Hepatocyte (in vitro differentiated cells): ENCODE results near the gene MARK2. TPM values are rescaled to one million over a fixed set of nuclear protein-coding genes. Genes with fewer than 3 reads are reported as not detected.
A peak's percentile ranks its signal among the peaks of the same experiment; 100 is the strongest.

Experiments used
- DNase-seq: peaks from one replicate; pipeline ENCODE4 v3.0.0-alpha.2; 2016; ENCODE audit warnings: low spot score
- H2AFZ ChIP-seq: fragments of 200-600 bp; sonication (generic); 2 replicates; pipeline ENCODE4 v1.6.0; 2016; ENCODE audit warnings: antibody characterized with exemption, mild to moderate bottlenecking
- H3K27ac ChIP-seq: fragments of 200-600 bp; sonication (generic); 2 replicates; pipeline ENCODE4 v1.5.1; 2016; ENCODE audit warnings: mild to moderate bottlenecking
- H3K27me3 ChIP-seq: fragments of 200-600 bp; sonication (generic); 2 replicates; pipeline ENCODE4 v1.6.1; 2016
- H3K36me3 ChIP-seq: fragments of 200-600 bp; sonication (generic); replicated peaks from 2 replicates; pipeline ENCODE4 v1.5.1; 2016; ENCODE audit warnings: low read depth; ENCODE audit not compliant: insufficient read depth
- H3K4me1 ChIP-seq: fragments of 200-600 bp; sonication (generic); 2 replicates; pipeline ENCODE4 v1.5.1; 2016; ENCODE audit warnings: mild to moderate bottlenecking, moderate library complexity; ENCODE audit not compliant: insufficient read depth
- H3K4me2 ChIP-seq: fragments of 200-600 bp; sonication (generic); 2 replicates; pipeline ENCODE4 v1.6.0; 2016
- H3K4me3 ChIP-seq: fragments of 200-600 bp; sonication (generic); 2 replicates; pipeline ENCODE4 v1.5.1; 2016; ENCODE audit warnings: mild to moderate bottlenecking
- H3K79me2 ChIP-seq: fragments of 200-600 bp; sonication (generic); 2 replicates; pipeline ENCODE4 v1.6.0; 2017; ENCODE audit warnings: mild to moderate bottlenecking
- H3K9me2 ChIP-seq: fragments of 200-600 bp; sonication (generic); replicated peaks from 2 replicates; pipeline ENCODE4 v1.6.0; 2017; ENCODE audit warnings: mild to moderate bottlenecking; ENCODE audit not compliant: insufficient read depth
- H3K9me3 ChIP-seq: fragments of 200-600 bp; sonication (generic); 2 replicates; pipeline ENCODE4 v1.5.1; 2016; ENCODE audit warnings: low read depth, mild to moderate bottlenecking
- H4K20me1 ChIP-seq: fragments of 200-600 bp; sonication (generic); 2 replicates; pipeline ENCODE4 v1.6.0; 2016; ENCODE audit warnings: mild to moderate bottlenecking; ENCODE audit not compliant: insufficient read depth, poor library complexity, severe bottlenecking
- CTCF ChIP-seq: fragments of 200-600 bp; sonication (generic); IDR thresholded peaks from 2 replicates; pipeline ENCODE4 v1.5.1; 2016; ENCODE audit warnings: antibody characterized with exemption, mild to moderate bottlenecking; ENCODE audit not compliant: poor library complexity
- EZH2 ChIP-seq: fragments of 200-600 bp; sonication (generic); IDR thresholded peaks from 2 replicates; pipeline ENCODE4 v1.6.1; 2016; ENCODE audit warnings: antibody characterized with exemption, mild to moderate bottlenecking, borderline replicate concordance
- EZH2phosphoT487 ChIP-seq: fragments of 200-600 bp; sonication (generic); IDR thresholded peaks from one replicate; pipeline ENCODE4 v1.6.1; 2018; ENCODE audit warnings: antibody characterized with exemption, mild to moderate bottlenecking, low read depth, moderate library complexity; ENCODE audit not compliant: unreplicated experiment, severe bottlenecking
- WGBS: methylation state at CpG from one replicate; pipeline ENCODE4 v1.1.6; 2016; ENCODE audit warnings: low lambda C conversion rate; ENCODE audit errors: missing lambda C conversion rate; 5-methylcytosine and 5-hydroxymethylcytosine counted together
- polyA plus RNA-seq: library from polyadenylated mRNA; unstranded; fragments of >200 nt; fragmentation: Nextera tagmentation; extraction: Ambion mirVana; gene quantifications from 2 replicates; pipeline ENCODE4 v1.2.1, GENCODE V29; 2016
- total RNA-seq: library from RNA; depleted of rRNA; stranded (reverse); fragments of >200 nt; gene quantifications from 2 replicates; pipeline ENCODE4 v1.2.3, GENCODE V29; 2014

MARK2 gene
- total and polyA plus RNA-seq, 2 experiments from 2014 or later: 22.4 to 48.2 TPM

GRCh38 chr11:63944987-63945386, 106.1 kb downstream of the MARK2 start:
- H3K27ac ChIP-seq: peak overlapping the region; percentile 25
- no peaks in the 10 kb centered on the region for H3K27me3 ChIP-seq
- peaks cover 45% of the 10 kb centered on the region for H3K79me2 ChIP-seq
- 66% methylated on average over 8 of the region's 8 CpGs for WGBS
- no peaks in the 10 kb centered on the region for H4K20me1 ChIP-seq
- TF ChIP-seq CTCF (no peak), EZH2phosphoT487 (no peak), EZH2 (no peak)
- H3K9me3 ChIP-seq: no peaks in the 10 kb centered on the region
- H3K4me3 ChIP-seq: no peak overlapping the region
- H3K9me2 ChIP-seq: no peaks in the 10 kb centered on the region
- peaks cover 13% of the 10 kb centered on the region for H3K4me1 ChIP-seq
- no peaks in the 10 kb centered on the region for H3K36me3 ChIP-seq
- H3K4me2 ChIP-seq: no peak overlapping the region
- peak; percentile 43 for DNase-seq
- H2AFZ ChIP-seq: no peak overlapping the region

- Histone ChIP-seq H2AFZ (no peak overlapping the region), H4K20me1 (no peaks in the 10 kb centered on the region), H3K79me2 (peaks cover 39% of the 10 kb centered on the region), H3K4me3 (no peak overlapping the region), H3K9me2 (no peaks in the 10 kb centered on the region), H3K9me3 (no peaks in the 10 kb centered on the region), H3K4me2 (no peak overlapping the region), H3K27ac (peak overlapping the region; percentile 25), H3K27me3 (no peaks in the 10 kb centered on the region), H3K4me1 (peaks cover 7% of the 10 kb centered on the region), H3K36me3 (no peaks in the 10 kb centered on the region)
- 58% methylated on average over 14 of the region's 14 CpGs for WGBS
- peak; percentile 83 for DNase-seq
- TF ChIP-seq CTCF: peak; percentile 69
- no peak for TF ChIP-seq EZH2
Measured at GRCh38 chr11:63945477-63946163, 106.7 kb downstream of the MARK2 start.

- Histone ChIP-seq H3K79me2 (no peaks in the 10 kb centered on the region), H4K20me1 (no peaks in the 10 kb centered on the region), H3K9me2 (no peaks in the 10 kb centered on the region), H3K36me3 (no peaks in the 10 kb centered on the region), H2AFZ (no peak overlapping the region), H3K27me3 (no peaks in the 10 kb centered on the region), H3K27ac (no peak overlapping the region), H3K4me2 (no peak overlapping the region), H3K4me3 (no peak overlapping the region), H3K9me3 (no peaks in the 10 kb centered on the region), H3K4me1 (no peaks in the 10 kb centered on the region)
- TF ChIP-seq EZH2phosphoT487 (no peak), EZH2 (no peak), CTCF (no peak)
- 81% methylated on average over 20 of the region's 20 CpGs for WGBS
- DNase-seq: no peak
Measured at GRCh38 chr11:63951779-63952536, 113.0 kb downstream of the MARK2 start.
